Adrenal gland (tissue), 12 donors: Measurements from ENCODE around the gene ANKLE1. TPM values are rescaled to one million over a fixed set of nuclear protein-coding genes. Genes with fewer than 3 reads are reported as not detected.
"Not testable (repeated sequence)": the region's sequence is repeated elsewhere in the genome, so short reads cannot be mapped to it uniquely, and the experiment has no call there.

Experiments used
- DNase-seq, 7 donors: peaks; one replicate each; pipeline ENCODE4 v3.0.0-alpha.2; 2019 to 2020
- H3K27ac ChIP-seq, 5 donors: fragments of 200-600 bp; sonication (generic) in 4 of 5; 1 replicate in 3 of 5; 2 replicates in 2 of 5; pipeline versions ENCODE4 v1.5.1 to v1.8.0; 2016 to 2020; ENCODE audit warnings: mild to moderate bottlenecking in 1 of 5
- H3K27me3 ChIP-seq: fragments of 200-600 bp; 2 replicates; pipeline ENCODE4 v1.8.0; 2021
- H3K36me3 ChIP-seq, 2 donors: fragments of 200-600 bp; replicated peaks in 1 of 2; 1 replicate in 1 of 2; 2 replicates in 1 of 2; pipeline versions ENCODE4 v1.5.1 to v1.8.0; 2018 to 2022
- H3K4me1 ChIP-seq, 2 donors: fragments of 200-600 bp; replicated peaks in 1 of 2; 1 replicate in 1 of 2; 2 replicates in 1 of 2; pipeline versions ENCODE4 v1.5.1 to v1.8.0; 2018 to 2021
- H3K4me3 ChIP-seq, 4 donors: fragments of 200-600 bp; sonication (generic) in 3 of 4; one replicate each; pipeline ENCODE4 v1.5.1; 2016 to 2018
- H3K9me3 ChIP-seq, 3 donors: fragments of 200-600 bp; sonication (generic) in 1 of 3; replicated peaks in 1 of 3; 1 replicate in 2 of 3; 2 replicates in 1 of 3; pipeline versions ENCODE4 v1.5.1 to v1.8.0; 2016 to 2021
- POLR2A ChIP-seq, 2 donors: fragments of 450-650 bp; IDR thresholded peaks; one replicate each; pipeline ENCODE4 v1.6.1; 2017; ENCODE audit warnings: antibody characterized with exemption in 2 of 2, mild to moderate bottlenecking in 2 of 2, moderate library complexity in 1 of 2
- WGBS, 4 donors: extraction: QIAGEN DNeasy Blood & Tissue Kit in 2 of 4; methylation state at CpG; one replicate each; pipeline versions ENCODE4 v1.1.5 to v1.1.7; 2013 to 2017; 5-methylcytosine and 5-hydroxymethylcytosine counted together
- intact Hi-C, 2 donors: fragments of 100-400 bp; cut with DNase I; formaldehyde crosslinking; loops; one replicate each; pipeline versions ENCODE4 v1.14.1 to v1.15.0; 2022 to 2023
- polyA plus RNA-seq, 3 donors: library from polyadenylated mRNA; stranded (reverse); fragments of 200-250 nt in 2 of 3; fragments of 350-450 nt in 1 of 3; fragmentation: Illumina TruSeq in 1 of 3; extraction: RNeasy Lipid Tissue Mini Kit (QIAGEN cat#74804) in 1 of 3; gene quantifications; one replicate each; pipeline ENCODE4 v1.2.3, GENCODE V29; 2013 to 2014
- total RNA-seq, 9 donors: library from RNA; depleted of rRNA in 4 of 9; stranded (reverse); fragments of >200 nt in 4 of 9; fragments of 120-200 nt in 1 of 9; fragmentation: NEBNext Ultra II Directional in 1 of 9; extraction: Animal tissue kit (Norgen Biotek cat#: 25700) in 1 of 9; gene quantifications; one replicate each; pipeline versions ENCODE4 v1.1.0 to v1.2.4, GENCODE V29; 2013 to 2023
- TF ChIP-seq, protein P1 (sequence below), 6 experiments: fragments of 450-650 bp in 4 of 6; fragments of 200-600 bp in 2 of 6; sonication (generic) in 1 of 6; IDR thresholded peaks; 1 replicate in 5 of 6; 2 replicates in 1 of 6; pipeline versions ENCODE4 v1.5.1 to v1.8.0; 2016 to 2021; ENCODE audit warnings: antibody characterized with exemption in 6 of 6, mild to moderate bottlenecking in 2 of 6, moderate library complexity in 1 of 6
- donor health status: healthy with polysubstance abuse.
- donor health status: Bipolar disorder and iron deficiency.
- donor health status: DM: yes; HTN: yes; CAD: no.
- donor health status: DM: no; HTN: no; CAD: no.
- donor health status: DM: no; HTN: no; CAD: no.
- donor health status: DM: yes; HTN: yes; CAD: no.

Gene ANKLE1
- total and polyA plus RNA-seq, 12 donors = 0.11 to 1.8 (median 0.38) TPM

DNA sequence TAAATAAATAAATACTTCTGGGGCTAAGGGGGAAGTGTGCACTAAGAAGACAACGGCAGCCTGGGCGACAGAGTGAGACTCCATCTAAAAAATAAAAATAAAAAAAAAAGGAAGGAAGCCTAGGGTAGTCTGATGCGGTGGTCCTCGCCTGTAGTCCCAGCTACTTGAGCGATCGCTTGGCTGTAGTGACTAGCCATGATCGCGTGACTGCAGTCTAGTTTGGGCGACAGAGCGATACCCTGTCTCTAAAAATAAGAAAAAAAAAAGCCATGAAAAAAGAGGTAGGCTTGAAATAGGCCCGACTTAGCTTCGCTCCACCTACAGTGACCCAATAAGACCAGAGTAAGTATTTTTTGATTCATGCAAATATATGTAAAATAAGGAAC is 15.1 kb upstream of the ANKLE1 start:
- 68 to 73% (median 71%) methylated on average over 12 of the region's 12 CpGs for WGBS, 4 donors
- intact Hi-C loops = no loop called here
- H3K4me3 ChIP-seq = no peak overlapping the region

GRCh38 chr19:17266975-17267788 is 14.5 kb upstream of the ANKLE1 start, which contains the start of gene BABAM1:
Gene BABAM1, plus strand, starts transcription at chr19:17267443. Its CDS starts 1,364 bp downstream, at chr19:17268807.
- WGBS, 4 donors = 0% methylated on average over 15 to 27 of the region's 27 CpGs
- intact Hi-C loops = no loop called here
- peak; percentile 96 to 99 (median 99) for DNase-seq
- peaks cover 0 to 30% of the 10 kb centered on the region in 2 donors for H3K36me3 ChIP-seq
- peak within 1 kb of the TSS; percentile 32 to 83 (median 54) for H3K4me3 ChIP-seq
- H3K27ac ChIP-seq = peak within 1 kb of the TSS; percentile 20 to 61 (median 46)
- H3K9me3 ChIP-seq = no peaks in the 10 kb centered on the region
- TF ChIP-seq POLR2A (IDR thresholded peaks at IDR 0.05) = peak in 1 of 2 donors; percentile 35
- TF ChIP-seq, protein P1, sequence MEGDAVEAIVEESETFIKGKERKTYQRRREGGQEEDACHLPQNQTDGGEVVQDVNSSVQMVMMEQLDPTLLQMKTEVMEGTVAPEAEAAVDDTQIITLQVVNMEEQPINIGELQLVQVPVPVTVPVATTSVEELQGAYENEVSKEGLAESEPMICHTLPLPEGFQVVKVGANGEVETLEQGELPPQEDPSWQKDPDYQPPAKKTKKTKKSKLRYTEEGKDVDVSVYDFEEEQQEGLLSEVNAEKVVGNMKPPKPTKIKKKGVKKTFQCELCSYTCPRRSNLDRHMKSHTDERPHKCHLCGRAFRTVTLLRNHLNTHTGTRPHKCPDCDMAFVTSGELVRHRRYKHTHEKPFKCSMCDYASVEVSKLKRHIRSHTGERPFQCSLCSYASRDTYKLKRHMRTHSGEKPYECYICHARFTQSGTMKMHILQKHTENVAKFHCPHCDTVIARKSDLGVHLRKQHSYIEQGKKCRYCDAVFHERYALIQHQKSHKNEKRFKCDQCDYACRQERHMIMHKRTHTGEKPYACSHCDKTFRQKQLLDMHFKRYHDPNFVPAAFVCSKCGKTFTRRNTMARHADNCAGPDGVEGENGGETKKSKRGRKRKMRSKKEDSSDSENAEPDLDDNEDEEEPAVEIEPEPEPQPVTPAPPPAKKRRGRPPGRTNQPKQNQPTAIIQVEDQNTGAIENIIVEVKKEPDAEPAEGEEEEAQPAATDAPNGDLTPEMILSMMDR (IDR thresholded peaks at IDR 0.05) = no peak
- peaks cover 8 to 10% of the 10 kb centered on the region in 2 donors for H3K4me1 ChIP-seq
- no peaks in the 10 kb centered on the region for H3K27me3 ChIP-seq

More for the DNA sequence above, 15.1 kb upstream of the ANKLE1 start:
- Histone ChIP-seq H3K9me3 (no peaks in the 10 kb centered on the region), H3K4me1 (peaks cover 8 to 10% of the 10 kb centered on the region in 2 donors), H3K36me3 (peaks cover 0 to 26% of the 10 kb centered on the region in 2 donors), H3K27ac (peak overlapping the region in 1 of 5 donors; percentile 38), H3K27me3 (no peaks in the 10 kb centered on the region)
- peak in 1 of 7 donors; percentile 13 for DNase-seq
- TF ChIP-seq POLR2A (IDR thresholded peaks at IDR 0.05) = no peak
- TF ChIP-seq, protein P1 (IDR thresholded peaks at IDR 0.05) = no peak

DNA sequence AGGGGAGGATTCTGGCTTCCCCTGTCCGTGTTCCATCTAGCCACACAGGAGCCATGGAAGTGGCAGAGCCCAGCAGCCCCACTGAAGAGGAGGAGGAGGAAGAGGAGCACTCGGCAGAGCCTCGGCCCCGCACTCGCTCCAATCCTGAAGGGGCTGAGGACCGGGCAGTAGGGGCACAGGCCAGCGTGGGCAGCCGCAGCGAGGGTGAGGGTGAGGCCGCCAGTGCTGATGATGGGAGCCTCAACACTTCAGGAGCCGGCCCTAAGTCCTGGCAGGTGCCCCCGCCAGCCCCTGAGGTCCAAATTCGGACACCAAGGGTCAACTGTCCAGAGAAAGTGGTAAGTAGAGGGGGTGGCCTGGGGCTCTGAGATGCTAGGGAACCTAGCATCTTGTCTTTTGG is 12.9 kb upstream of the ANKLE1 start:
- Histone ChIP-seq H3K4me1 (peaks cover 8 to 10% of the 10 kb centered on the region in 2 donors), H3K4me3 (no peak overlapping the region), H3K27me3 (no peaks in the 10 kb centered on the region), H3K36me3 (peaks cover 0 to 41% of the 10 kb centered on the region in 2 donors), H3K9me3 (no peaks in the 10 kb centered on the region), H3K27ac (no peak overlapping the region)
- TF ChIP-seq POLR2A (IDR thresholded peaks at IDR 0.05) = no peak
- TF ChIP-seq, protein P1 (IDR thresholded peaks at IDR 0.05) = no peak
- DNase-seq = no peak
- 83 to 92% (median 90%) methylated on average over 1 to 13 of the region's 13 CpGs for WGBS, 4 donors
- intact Hi-C loops = no loop called here

DNA sequence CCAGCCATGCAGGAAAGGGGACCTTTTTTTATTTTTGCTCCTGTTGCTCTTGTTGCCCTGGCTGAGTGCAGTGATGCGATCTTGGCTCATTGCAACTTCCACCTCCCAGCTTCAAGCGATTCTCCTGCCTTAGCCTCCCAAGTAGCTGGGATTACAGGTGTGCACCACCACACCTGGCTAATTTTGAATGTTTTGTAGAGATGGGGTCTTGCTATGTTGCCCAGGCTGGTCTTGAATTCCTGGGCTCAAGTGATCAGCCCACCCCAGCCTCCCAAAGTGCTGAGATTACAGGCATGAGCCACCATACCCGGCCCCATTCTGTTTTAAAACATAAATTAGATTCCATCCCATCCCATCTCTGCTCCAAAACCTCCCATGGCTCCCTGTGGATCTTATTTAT is 6.8 kb upstream of the ANKLE1 start:
- WGBS, 4 donors = 93 to 100% (median 98%) methylated on average over 3 of the region's 3 CpGs
- intact Hi-C loops, H3K4me1 ChIP-seq, DNase-seq, H3K27me3 ChIP-seq, H3K4me3 ChIP-seq, H3K9me3 ChIP-seq, H3K27ac ChIP-seq: not testable (repeated sequence)
- peaks cover 0 to 73% of the 10 kb centered on the region in 2 donors for H3K36me3 ChIP-seq
